OCI-LY3 (cell line): Measurements from ENCODE around the gene LOXL1.

ENCODE experiments used
- H2AFZ ChIP-seq: fragments of 200-600, 300-600 bp; shearing (Covaris generic); 2 replicates; pipeline ENCODE4 v1.6.0; 2014; ENCODE audit warnings: antibody characterized with exemption, low read depth, low read length
- H3K27ac ChIP-seq: fragments of 200-600, 300-600 bp; sonication (generic); 2 replicates; pipeline ENCODE4 v1.5.1; 2014; ENCODE audit warnings: mild to moderate bottlenecking, low read length, moderate library complexity, mixed read lengths
- H3K27me3 ChIP-seq: fragments of 200-600, 300-600 bp; sonication (generic); 2 replicates; pipeline ENCODE4 v1.6.1; 2014; ENCODE audit warnings: low read depth, low read length, mixed read lengths
- H3K36me3 ChIP-seq: fragments of 200-600, 300-600 bp; sonication (generic); replicated peaks from 2 replicates; pipeline ENCODE3; 2014; ENCODE audit warnings: low read depth, low read length, mixed read lengths
- H3K4me1 ChIP-seq: fragments of 300-600, 200-600 bp; sonication (generic); 2 replicates; pipeline ENCODE4 v1.6.1; 2014; ENCODE audit warnings: low read length, mixed read lengths
- H3K4me2 ChIP-seq: fragments of 200-600, 300-600 bp; sonication (generic); 2 replicates; pipeline ENCODE4 v1.6.1; 2014; ENCODE audit warnings: low read length, mixed read lengths
- H3K4me3 ChIP-seq: fragments of 300-600, 200-600 bp; sonication (generic); 2 replicates; pipeline ENCODE4 v1.5.1; 2014; ENCODE audit warnings: antibody characterized with exemption, mild to moderate bottlenecking, low read length, moderate library complexity
- H3K79me2 ChIP-seq: fragments of 300-600, 200-600 bp; shearing (Covaris generic); 2 replicates; pipeline ENCODE4 v1.6.1; 2014; ENCODE audit warnings: mild to moderate bottlenecking, low read length, mixed read lengths
- H3K9ac ChIP-seq: fragments of 300-600, 200-600 bp; shearing (Covaris generic); 2 replicates; pipeline ENCODE4 v1.6.0; 2014; ENCODE audit warnings: mild to moderate bottlenecking, low read length, moderate library complexity
- H3K9me3 ChIP-seq: fragments of 200-600, 300-600 bp; shearing (Covaris generic); 2 replicates; pipeline ENCODE4 v1.6.1; 2014; ENCODE audit warnings: low read length, mixed read lengths; ENCODE audit not compliant: insufficient read depth
- H4K20me1 ChIP-seq: fragments of 200-600, 300-600 bp; sonication (generic); 2 replicates; pipeline ENCODE4 v1.6.1; 2016; ENCODE audit warnings: low read length, mixed read lengths; ENCODE audit not compliant: insufficient read depth
- CTCF ChIP-seq: fragments of 200-600, 300-600 bp; sonication (generic); IDR thresholded peaks from 2 replicates; pipeline ENCODE4 v1.5.1; 2014; ENCODE audit warnings: antibody characterized with exemption, low read length, low read depth
- EZH2phosphoT487 ChIP-seq: fragments of 200-600 bp; shearing (Covaris generic); IDR thresholded peaks from 2 replicates; pipeline ENCODE4 v1.6.1; 2018; ENCODE audit warnings: antibody characterized with exemption, mixed run types, low read depth

Gene LOXL1

DNA sequence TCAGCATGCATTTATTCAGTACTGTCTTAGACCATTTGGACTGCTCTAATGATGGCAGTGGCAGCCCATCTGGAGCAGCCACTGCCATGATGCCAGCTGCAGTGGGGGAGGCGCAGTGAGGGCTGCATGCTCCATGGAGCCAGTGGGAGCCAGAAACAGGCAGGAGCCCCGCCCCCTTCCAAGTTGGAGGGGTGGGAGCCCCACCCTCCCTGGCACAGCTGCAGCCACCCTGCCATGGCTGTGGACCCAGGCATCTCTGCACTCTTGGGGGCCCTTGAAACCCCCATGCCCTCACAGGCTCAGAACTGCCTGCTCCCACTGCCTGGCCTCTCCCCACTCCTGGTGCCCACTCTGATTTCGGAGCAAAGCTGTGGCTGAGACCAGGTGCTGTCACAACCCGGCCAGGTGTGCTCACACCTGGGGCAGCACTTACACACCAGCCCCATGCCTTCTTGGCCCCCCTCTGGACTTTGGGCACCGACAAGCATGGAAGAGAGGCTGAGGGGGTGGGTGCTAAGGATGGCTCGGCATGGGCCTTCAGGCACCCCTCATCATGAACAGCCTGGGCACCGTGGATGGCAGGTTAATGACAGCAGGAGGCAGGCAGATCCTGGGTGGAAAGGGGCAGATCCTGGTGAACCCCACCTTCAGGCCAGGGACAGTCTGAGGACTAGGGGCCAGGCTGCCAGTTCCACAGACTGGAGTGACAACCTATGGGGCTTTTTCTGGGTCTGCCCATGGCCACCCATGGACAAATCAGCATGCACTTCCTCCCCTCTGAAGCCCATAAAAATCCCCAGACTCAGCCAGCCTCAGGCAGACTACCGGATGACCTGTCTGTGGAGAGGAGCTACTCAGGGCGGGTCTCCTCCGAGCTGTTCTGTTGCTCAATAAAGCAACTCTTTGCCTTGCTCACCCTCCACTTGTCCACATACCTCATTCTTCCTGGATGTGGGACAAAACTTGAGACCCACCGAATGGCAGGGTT lies 34.6 kb upstream of the LOXL1 start:
- Histone ChIP-seq H4K20me1 (no peaks in the 10 kb centered on the region), H3K79me2 (no peaks in the 10 kb centered on the region), H3K9ac (no peak overlapping the region), H3K9me3 (no peaks in the 10 kb centered on the region), H3K4me3 (no peak overlapping the region), H3K4me2 (no peak overlapping the region), H2AFZ (no peak overlapping the region), H3K27ac (no peak overlapping the region), H3K27me3 (peaks cover 31% of the 10 kb centered on the region), H3K4me1 (peaks cover 7% of the 10 kb centered on the region), H3K36me3 (no peaks in the 10 kb centered on the region)
- TF ChIP-seq CTCF (no peak), EZH2phosphoT487 (no peak)

DNA sequence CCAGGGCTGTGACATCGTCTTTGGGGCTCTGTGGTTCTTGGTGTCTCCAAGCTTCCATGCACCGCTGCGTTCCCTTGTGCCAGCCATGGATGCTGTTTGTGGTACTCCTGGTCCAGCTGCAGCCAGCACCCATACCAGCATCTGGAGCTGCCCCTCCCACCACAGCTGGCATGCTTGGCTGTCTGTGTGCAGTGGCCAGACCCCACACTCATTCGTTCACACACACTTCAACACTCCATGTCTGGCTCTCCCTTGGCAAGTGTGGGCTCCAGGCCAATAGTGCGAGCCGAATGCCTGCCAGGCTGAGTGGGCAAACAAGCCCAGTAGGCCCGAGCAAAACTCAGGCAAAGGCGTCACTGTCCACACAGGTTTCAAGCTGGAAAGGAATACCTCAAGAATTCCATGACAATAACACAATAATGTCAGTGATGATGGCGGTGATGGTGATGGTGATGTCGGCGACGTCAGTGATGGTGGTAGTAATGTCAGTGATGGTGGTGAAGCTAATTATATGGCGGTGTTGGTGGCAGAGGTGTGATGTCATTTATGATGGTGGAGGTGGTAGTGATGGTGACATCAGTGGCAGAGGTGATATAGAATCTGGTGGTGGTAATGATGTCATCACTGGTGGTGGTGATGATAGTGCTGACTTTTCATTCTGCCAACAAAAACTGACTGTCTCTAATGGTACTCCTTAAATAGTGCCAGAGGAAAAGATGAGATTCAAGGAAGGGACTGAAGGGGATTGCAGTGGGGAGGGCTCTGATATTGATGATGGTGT lies 33.6 kb upstream of the LOXL1 start:
- Histone ChIP-seq H2AFZ (no peak overlapping the region), H3K4me2 (no peak overlapping the region), H3K27ac (no peak overlapping the region), H3K36me3 (no peaks in the 10 kb centered on the region), H3K4me3 (no peak overlapping the region), H3K79me2 (no peaks in the 10 kb centered on the region), H3K9ac (no peak overlapping the region), H3K9me3 (no peaks in the 10 kb centered on the region), H3K4me1 (no peaks in the 10 kb centered on the region), H3K27me3 (peaks cover 31% of the 10 kb centered on the region), H4K20me1 (no peaks in the 10 kb centered on the region)
- TF ChIP-seq CTCF (no peak), EZH2phosphoT487 (no peak)

- TF ChIP-seq CTCF, result no peak
- TF ChIP-seq EZH2phosphoT487, result no peak
- H2AFZ ChIP-seq, result no peak overlapping the region
- no peak overlapping the region for H3K4me3 ChIP-seq
- no peaks in the 10 kb centered on the region for H4K20me1 ChIP-seq
- H3K9ac ChIP-seq, result no peak overlapping the region
- H3K27ac ChIP-seq, result no peak overlapping the region
- H3K4me1 ChIP-seq, result no peaks in the 10 kb centered on the region
- no peak overlapping the region for H3K4me2 ChIP-seq
- H3K36me3 ChIP-seq, result no peaks in the 10 kb centered on the region
- H3K27me3 ChIP-seq, result peaks cover 25% of the 10 kb centered on the region
- no peaks in the 10 kb centered on the region for H3K9me3 ChIP-seq
- H3K79me2 ChIP-seq, result no peaks in the 10 kb centered on the region
These were observed 32.0 kb upstream of the LOXL1 start for GRCh38 chr15:73894133-73894814.
